A549 (cell line): Measurements from ENCODE around the gene FAM171A1. TPM values are rescaled to one million over a fixed set of nuclear protein-coding genes. Genes with fewer than 3 reads are reported as not detected.
"Not testable (repeated sequence)": the region's sequence is repeated elsewhere in the genome, so short reads cannot be mapped to it uniquely, and the experiment has no call there.

Experiments
- ATAC-seq, 2 experiments: fragments of 200-7000 bp in 1 of 2; fragments of >200 bp in 1 of 2; cut with Nextera tagmentation in 1 of 2; cut with Tn5 transposase in 1 of 2; 3 replicates each; pipeline versions ENCODE4 v1.8.0 to v1.9.1; 2018 to 2020; ENCODE audit warnings: mild to moderate bottlenecking in 1 of 2, moderate library complexity in 1 of 2
- CTCF ChIA-PET: fragments of 300-600 bp; sonication (Branson Sonifier 250); formaldehyde crosslinking; extraction: SDS; loops from one replicate; lab custom pipeline; 2021; ENCODE audit warnings: antibody characterized with exemption, inconsistent platforms; lab: Yijun Ruan, JAX
- POLR2A ChIA-PET: fragments of 350-600 bp; formaldehyde crosslinking; extraction: SDS; loops from one replicate; lab custom pipeline; 2021; ENCODE audit warnings: antibody characterized with exemption, inconsistent platforms; lab: Yijun Ruan, JAX
- DNase-seq, 2 experiments: peaks; one replicate each; pipeline versions ENCODE4 v3.0.0 to v3.0.0-alpha.2; 2011 to 2016; ENCODE audit warnings: low read depth in 1 of 2, low spot score in 1 of 2
- FAIRE-seq: peaks from 2 replicates; lab custom pipeline; 2011; peaks lifted over from hg19 to GRCh38; lab: Jason Lieb, UNC
- H3K27ac ChIP-seq, 2 experiments: fragments of >200 bp; sonication (Bioruptor Twin); formaldehyde crosslinking; 3 replicates each; pipeline ENCODE4 v1.5.1; 2016 to 2017
- H3K4me1 ChIP-seq: fragments of >200 bp; sonication (Bioruptor Twin); formaldehyde crosslinking; 3 replicates; pipeline ENCODE4 v1.6.1; 2016
- H3K4me2 ChIP-seq: fragments of >200 bp; sonication (Bioruptor Twin); formaldehyde crosslinking; 3 replicates; pipeline ENCODE4 v1.6.1; 2016
- H3K4me3 ChIP-seq: fragments of >200 bp; sonication (Bioruptor Twin); formaldehyde crosslinking; 3 replicates; pipeline ENCODE4 v1.5.1; 2016
- H3K9me3 ChIP-seq: fragments of >200 bp; sonication (Bioruptor Twin); formaldehyde crosslinking; 3 replicates; pipeline ENCODE4 v1.6.1; 2016
- BHLHE40 ChIP-seq: IDR thresholded peaks from 2 replicates; pipeline ENCODE4 v1.6.1; 2012; ENCODE audit warnings: low read depth, low read length, inconsistent platforms
- CBX8 ChIP-seq: fragments of 200-600 bp; sonication (generic); IDR thresholded peaks from 2 replicates; pipeline ENCODE4 v1.6.1; 2016
- CEBPB ChIP-seq, 2 experiments: fragments of >200 bp in 1 of 2; sonication (Bioruptor Twin) in 1 of 2; formaldehyde crosslinking in 1 of 2; IDR thresholded peaks; 2 replicates each; pipeline ENCODE4 v1.6.1; 2012 to 2016
- HDAC2 ChIP-seq: fragments of 200-600 bp; sonication (generic); IDR thresholded peaks from 2 replicates; pipeline ENCODE4 v1.6.1; 2016
- JUNB ChIP-seq: fragments of >200 bp; sonication (Bioruptor Twin); formaldehyde crosslinking; IDR thresholded peaks from 2 replicates; pipeline ENCODE4 v1.6.1; 2016
- KDM1A ChIP-seq: fragments of 200-600 bp; sonication (generic); IDR thresholded peaks from 2 replicates; pipeline ENCODE4 v1.6.1; 2016; ENCODE audit warnings: low read depth, mild to moderate bottlenecking
- KDM5A ChIP-seq: fragments of 200-600 bp; sonication (generic); IDR thresholded peaks from 2 replicates; pipeline ENCODE4 v1.6.1; 2016; ENCODE audit warnings: antibody characterized with exemption, mild to moderate bottlenecking
- MYC ChIP-seq: IDR thresholded peaks from 2 replicates; pipeline ENCODE4 v1.6.1; 2012; ENCODE audit warnings: mild to moderate bottlenecking, inconsistent platforms, low read length, improper control_type of control experiment, borderline replicate concordance
- POLR2AphosphoS2 ChIP-seq: conservative IDR thresholded peaks from 2 replicates; pipeline ENCODE4 v1.6.1; 2012; ENCODE audit warnings: low read length, improper control_type of control experiment, inconsistent platforms
- RFX5 ChIP-seq: fragments of 450-650 bp; IDR thresholded peaks from 2 replicates; pipeline ENCODE4 v1.7.1; 2014; ENCODE audit warnings: antibody characterized with exemption, mild to moderate bottlenecking, moderate library complexity
- SMC3 ChIP-seq: fragments of >200 bp; sonication (Bioruptor Twin); formaldehyde crosslinking; IDR thresholded peaks from 3 replicates; pipeline ENCODE4 v1.6.1; 2018; ENCODE audit warnings: inconsistent platforms
- SREBF2 ChIP-seq: fragments of 450-650 bp; IDR thresholded peaks from 2 replicates; pipeline ENCODE4 v1.6.1; 2014; ENCODE audit warnings: mild to moderate bottlenecking, moderate library complexity
- TP53 ChIP-seq: fragments of 250-450 bp; sonication (Bioruptor Pico); IDR thresholded peaks from 2 replicates; pipeline ENCODE4 v1.5.0; 2021; ENCODE audit warnings: mild to moderate bottlenecking, moderate library complexity
- ZC3H11A ChIP-seq: fragments of 450-650 bp; IDR thresholded peaks from 2 replicates; pipeline ENCODE4 v1.6.1; 2014; ENCODE audit warnings: antibody characterized with exemption, mild to moderate bottlenecking
- WGBS: methylation state at CpG from one replicate; pipeline ENCODE4 v1.1.6; 2017; ENCODE audit errors: missing lambda C conversion rate; 5-methylcytosine and 5-hydroxymethylcytosine counted together
- polyA plus RNA-seq, 4 experiments: library from polyadenylated mRNA; depleted of rRNA in 3 of 4; stranded (reverse); fragments of >200 nt; fragmentation: RNase III in 1 of 4; extraction: RNeasy Plus Mini Kit Qiagen cat#74134 plus additional on column Dnase treatment in 1 of 4; gene quantifications; 2 replicates in 3 of 4; 3 replicates in 1 of 4; pipeline ENCODE4 v1.2.3, GENCODE V29; 2011 to 2017
- TF ChIP-seq, protein P1 (sequence below): fragments of 450-650 bp; IDR thresholded peaks from 2 replicates; pipeline ENCODE4 v1.6.1; 2014; ENCODE audit warnings: antibody characterized with exemption
- TF ChIP-seq, protein P2 (sequence below): fragments of 200-600 bp; sonication (generic); IDR thresholded peaks from 2 replicates; pipeline ENCODE4 v1.6.1; 2016; ENCODE audit warnings: antibody characterized with exemption, mild to moderate bottlenecking, moderate library complexity
- TF ChIP-seq, protein P3 (sequence below): IDR thresholded peaks from 2 replicates; pipeline ENCODE4 v1.6.1; 2012; ENCODE audit warnings: low read depth, borderline replicate concordance
- TF ChIP-seq, protein P4 (sequence below): IDR thresholded peaks from 2 replicates; pipeline ENCODE4 v1.6.1; 2012

The FAM171A1 gene
- polyA plus RNA-seq, 2 of the 4 experiments (the other 2 are of a cell fraction), result 13.8 to 15.2 TPM

DNA sequence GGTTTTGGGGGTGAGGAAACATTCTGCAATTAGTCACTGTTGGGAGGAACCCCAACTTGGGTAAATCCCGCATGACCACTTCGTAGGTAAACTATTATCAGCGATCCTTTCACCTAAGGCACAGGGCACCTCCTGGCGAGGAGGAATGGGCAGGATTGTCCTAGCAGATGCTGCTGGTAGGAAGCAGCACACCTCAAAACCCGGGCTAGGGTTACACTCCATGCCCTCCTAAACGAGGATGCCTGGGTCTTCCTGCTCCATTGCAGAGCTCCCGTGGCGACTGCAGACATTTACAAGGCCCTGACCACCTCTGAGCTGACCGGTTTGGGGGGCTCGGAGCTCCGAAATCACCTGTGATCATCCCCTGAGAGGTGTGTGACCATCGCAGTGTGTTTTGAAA is 92.3 kb downstream of the FAM171A1 start (continued):
- TF ChIP-seq POLR2AphosphoS2, result no peak
- no peak for TF ChIP-seq CBX8

DNA sequence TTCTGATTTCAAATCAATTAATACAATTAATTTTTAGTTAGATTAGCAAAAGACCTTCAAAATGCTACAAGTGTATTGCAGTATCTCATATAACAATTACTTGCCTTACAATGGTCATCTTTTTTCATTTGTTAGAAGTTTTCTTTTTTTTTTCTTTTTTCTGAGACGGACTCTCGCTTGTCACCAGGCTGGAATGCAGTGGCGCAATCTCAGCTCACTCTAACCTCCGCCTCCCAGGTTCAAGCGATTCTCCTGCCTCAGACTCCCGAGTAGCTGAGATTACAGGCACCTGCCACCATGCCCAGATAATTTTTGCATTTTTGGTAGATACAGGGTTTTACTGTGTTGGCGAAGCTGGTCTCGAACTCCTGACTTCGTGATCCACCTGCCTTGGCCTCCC is 95.0 kb downstream of the FAM171A1 start:
- 86% methylated on average over 9 of the region's 9 CpGs for WGBS
- TF ChIP-seq CEBPB (IDR thresholded peaks at IDR 0.05), result peak; percentile 7 to 46; a peak in 3 of 4 replicates
- TF ChIP-seq, all 56 proteins: peak for 1; not testable (repeated sequence) for 55
- POLR2A ChIA-PET, H3K27ac ChIP-seq, H3K4me1 ChIP-seq, H3K4me3 ChIP-seq, H3K9me3 ChIP-seq, CTCF ChIA-PET, DNase-seq, ATAC-seq, H3K4me2 ChIP-seq, FAIRE-seq: not testable (repeated sequence)

DNA sequence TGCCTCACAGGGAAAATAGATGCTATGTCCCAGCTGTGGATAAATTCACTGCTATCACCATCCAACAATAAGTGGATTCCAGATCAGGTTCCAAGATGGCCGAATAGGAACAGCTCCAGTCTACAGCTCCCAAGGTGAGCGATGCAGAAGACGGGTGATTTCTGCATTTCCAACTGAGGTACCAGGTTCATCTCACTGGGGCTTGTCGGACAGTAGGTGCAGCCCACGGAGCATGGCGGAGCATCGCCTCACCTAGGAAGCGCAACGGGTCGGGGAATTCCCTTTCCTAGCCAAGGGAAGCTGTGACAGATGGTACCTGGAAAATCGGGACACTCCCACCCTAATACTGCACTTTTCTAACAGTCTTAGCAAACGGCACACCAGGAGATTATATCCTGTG is 101.3 kb downstream of the FAM171A1 start:
- ATAC-seq, FAIRE-seq, H3K4me3 ChIP-seq, H3K9me3 ChIP-seq, H3K4me1 ChIP-seq, H3K27ac ChIP-seq, DNase-seq, H3K4me2 ChIP-seq, CTCF ChIA-PET, POLR2A ChIA-PET: not testable (repeated sequence)
- 82% methylated on average over 12 of the region's 12 CpGs for WGBS

DNA sequence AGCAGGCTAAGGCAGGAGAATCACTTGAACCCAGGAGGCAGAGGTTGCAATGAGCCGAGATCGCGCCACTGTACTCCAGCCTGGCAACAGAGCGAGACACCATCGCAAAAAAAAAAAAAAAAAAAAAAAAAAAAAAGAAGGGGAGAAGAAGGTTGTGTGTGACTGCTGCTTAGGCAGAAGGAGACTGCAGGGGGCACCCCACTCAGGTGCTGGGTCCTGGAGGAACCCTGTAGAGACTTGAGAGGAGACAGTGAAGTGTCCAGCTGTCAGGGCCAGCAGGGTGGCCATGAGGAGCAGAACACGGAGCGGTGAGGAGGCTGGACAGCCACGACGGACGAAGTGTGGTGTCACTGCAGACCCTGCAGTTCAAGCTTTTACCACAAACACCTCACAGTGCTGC is 103.6 kb downstream of the FAM171A1 start:
- no peaks in the 10 kb centered on the region for H3K9me3 ChIP-seq
- TF ChIP-seq KDM5A (no peak), SMC3 (no peak), HDAC2 (no peak), MYC (no peak), BHLHE40 (no peak), TP53 (CRISPR knock-in tag) (no peak)
- TF ChIP-seq, protein P1, sequence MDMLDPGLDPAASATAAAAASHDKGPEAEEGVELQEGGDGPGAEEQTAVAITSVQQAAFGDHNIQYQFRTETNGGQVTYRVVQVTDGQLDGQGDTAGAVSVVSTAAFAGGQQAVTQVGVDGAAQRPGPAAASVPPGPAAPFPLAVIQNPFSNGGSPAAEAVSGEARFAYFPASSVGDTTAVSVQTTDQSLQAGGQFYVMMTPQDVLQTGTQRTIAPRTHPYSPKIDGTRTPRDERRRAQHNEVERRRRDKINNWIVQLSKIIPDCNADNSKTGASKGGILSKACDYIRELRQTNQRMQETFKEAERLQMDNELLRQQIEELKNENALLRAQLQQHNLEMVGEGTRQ, result no peak
- ChIA-PET CTCF (no interaction called here), POLR2A (no interaction called here)
- WGBS, result 85% methylated on average over 10 of the region's 10 CpGs
- DNase-seq, result peak in 1 of 2 experiments; percentile 16
- no peaks in the 10 kb centered on the region for H3K4me1 ChIP-seq
- FAIRE-seq, result no peak
- no peak overlapping the region for H3K4me3 ChIP-seq
- ATAC-seq, result peak; percentile 50 to 54; a peak in 3 of 6 replicates
- no peak overlapping the region for H3K4me2 ChIP-seq
- H3K27ac ChIP-seq, result no peak overlapping the region

DNA sequence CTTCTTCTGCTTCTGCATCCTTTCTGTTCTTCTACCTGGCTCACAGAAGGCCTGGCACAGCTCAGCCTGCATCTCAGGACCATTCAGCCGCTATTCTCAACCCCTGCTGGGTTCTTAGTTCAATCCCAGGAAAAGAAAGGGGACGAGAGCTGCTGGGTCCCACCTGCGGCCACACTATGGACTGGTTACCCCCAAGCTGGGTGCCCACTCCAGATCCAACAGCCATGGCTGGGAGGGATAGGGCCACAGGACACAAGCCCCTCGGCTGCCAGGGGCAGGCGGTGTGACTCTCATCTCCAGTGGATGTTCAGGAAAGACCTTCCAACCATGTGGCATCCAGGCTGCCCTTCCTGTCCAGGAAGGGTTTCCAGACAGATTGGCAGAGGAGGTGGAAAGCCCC is 105.0 kb downstream of the FAM171A1 start:
- H3K27ac ChIP-seq, result no peak overlapping the region
- TF ChIP-seq KDM1A, result no peak
- TF ChIP-seq, all 56 proteins: peak for 0
- ChIA-PET POLR2A (no interaction called here), CTCF (interaction anchor here (0.6 to 0.7 kb wide), 2 partner anchors 11 to 35 kb away, joined by 3 to 4 read pairs; no protein-coding TSS in a partner anchor)
- ATAC-seq (no peak), DNase-seq (no peak), FAIRE-seq (no peak)
- Histone ChIP-seq H3K4me2 (no peak overlapping the region), H3K4me1 (no peaks in the 10 kb centered on the region), H3K4me3 (no peak overlapping the region), H3K9me3 (no peaks in the 10 kb centered on the region)
- WGBS, result 89% methylated on average over 5 of the region's 5 CpGs

DNA sequence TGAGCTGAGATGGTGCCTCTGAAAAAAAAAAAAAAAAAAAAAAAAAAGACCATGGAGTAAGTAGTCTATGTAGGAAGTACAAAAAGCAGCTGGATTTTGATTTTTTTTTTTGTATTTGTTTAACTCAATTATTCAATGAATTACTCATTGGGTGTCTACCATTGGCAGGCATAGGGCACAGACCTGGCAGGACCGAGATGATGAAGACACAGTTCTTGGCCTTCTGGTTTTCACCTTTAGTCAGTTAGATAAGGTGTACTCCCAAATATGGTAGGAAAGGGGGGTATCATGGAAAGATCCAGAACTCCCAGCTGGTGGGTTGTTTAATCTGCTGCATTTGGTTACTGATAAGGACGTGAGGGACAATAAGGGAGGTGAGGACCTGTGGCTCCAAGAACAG is 105.5 kb downstream of the FAM171A1 start:
- Histone ChIP-seq H3K4me1 (no peaks in the 10 kb centered on the region), H3K27ac (no peak overlapping the region), H3K9me3 (no peaks in the 10 kb centered on the region), H3K4me2 (no peak overlapping the region), H3K4me3 (no peak overlapping the region)
- TF ChIP-seq RFX5, result no peak
- no peak for TF ChIP-seq ZC3H11A
- TF ChIP-seq, protein P2, sequence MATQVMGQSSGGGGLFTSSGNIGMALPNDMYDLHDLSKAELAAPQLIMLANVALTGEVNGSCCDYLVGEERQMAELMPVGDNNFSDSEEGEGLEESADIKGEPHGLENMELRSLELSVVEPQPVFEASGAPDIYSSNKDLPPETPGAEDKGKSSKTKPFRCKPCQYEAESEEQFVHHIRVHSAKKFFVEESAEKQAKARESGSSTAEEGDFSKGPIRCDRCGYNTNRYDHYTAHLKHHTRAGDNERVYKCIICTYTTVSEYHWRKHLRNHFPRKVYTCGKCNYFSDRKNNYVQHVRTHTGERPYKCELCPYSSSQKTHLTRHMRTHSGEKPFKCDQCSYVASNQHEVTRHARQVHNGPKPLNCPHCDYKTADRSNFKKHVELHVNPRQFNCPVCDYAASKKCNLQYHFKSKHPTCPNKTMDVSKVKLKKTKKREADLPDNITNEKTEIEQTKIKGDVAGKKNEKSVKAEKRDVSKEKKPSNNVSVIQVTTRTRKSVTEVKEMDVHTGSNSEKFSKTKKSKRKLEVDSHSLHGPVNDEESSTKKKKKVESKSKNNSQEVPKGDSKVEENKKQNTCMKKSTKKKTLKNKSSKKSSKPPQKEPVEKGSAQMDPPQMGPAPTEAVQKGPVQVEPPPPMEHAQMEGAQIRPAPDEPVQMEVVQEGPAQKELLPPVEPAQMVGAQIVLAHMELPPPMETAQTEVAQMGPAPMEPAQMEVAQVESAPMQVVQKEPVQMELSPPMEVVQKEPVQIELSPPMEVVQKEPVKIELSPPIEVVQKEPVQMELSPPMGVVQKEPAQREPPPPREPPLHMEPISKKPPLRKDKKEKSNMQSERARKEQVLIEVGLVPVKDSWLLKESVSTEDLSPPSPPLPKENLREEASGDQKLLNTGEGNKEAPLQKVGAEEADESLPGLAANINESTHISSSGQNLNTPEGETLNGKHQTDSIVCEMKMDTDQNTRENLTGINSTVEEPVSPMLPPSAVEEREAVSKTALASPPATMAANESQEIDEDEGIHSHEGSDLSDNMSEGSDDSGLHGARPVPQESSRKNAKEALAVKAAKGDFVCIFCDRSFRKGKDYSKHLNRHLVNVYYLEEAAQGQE, result no peak
- no peak for TF ChIP-seq CEBPB (IDR thresholded peaks at IDR 0.05)
- TF ChIP-seq, protein P3, sequence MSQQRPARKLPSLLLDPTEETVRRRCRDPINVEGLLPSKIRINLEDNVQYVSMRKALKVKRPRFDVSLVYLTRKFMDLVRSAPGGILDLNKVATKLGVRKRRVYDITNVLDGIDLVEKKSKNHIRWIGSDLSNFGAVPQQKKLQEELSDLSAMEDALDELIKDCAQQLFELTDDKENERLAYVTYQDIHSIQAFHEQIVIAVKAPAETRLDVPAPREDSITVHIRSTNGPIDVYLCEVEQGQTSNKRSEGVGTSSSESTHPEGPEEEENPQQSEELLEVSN, result no peak
- TF ChIP-seq, protein P4, sequence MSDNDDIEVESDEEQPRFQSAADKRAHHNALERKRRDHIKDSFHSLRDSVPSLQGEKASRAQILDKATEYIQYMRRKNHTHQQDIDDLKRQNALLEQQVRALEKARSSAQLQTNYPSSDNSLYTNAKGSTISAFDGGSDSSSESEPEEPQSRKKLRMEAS, result no peak
- no peak for TF ChIP-seq JUNB
- no peak for TF ChIP-seq TP53 (CRISPR knock-in tag)
- TF ChIP-seq HDAC2, result no peak
- no peak for TF ChIP-seq SREBF2
- FAIRE-seq (no peak), DNase-seq (no peak), ATAC-seq (no peak)
- POLR2A ChIA-PET, result no interaction called here
- 86% methylated on average over 2 of the region's 2 CpGs for WGBS
- CTCF ChIA-PET, result interaction anchor here (0.6 to 1.1 kb wide), 5 partner anchors 10 to 154 kb away, joined by 3 read pairs; partner anchors contain the start of gene FAM171A1
